HG02588 (cell line): ENCODE measurements around the gene ZNF350.
"Not testable (repeated sequence)": the region's sequence is repeated elsewhere in the genome, so short reads cannot be mapped to it uniquely, and the experiment has no call there.

Experiments
- ATAC-seq: cut with Tn5 transposase; IDR thresholded peaks from one replicate; pipeline ENCODE4 v1.9.1; 2021; ENCODE audit warnings: mild to moderate bottlenecking, moderate library complexity; ENCODE audit not compliant: unreplicated experiment

The ZNF350 gene

GRCh38 chr19:51975787-51976186 is 10.9 kb downstream of the ZNF350 start:
- not testable (repeated sequence) for ATAC-seq

- ATAC-seq, result no peak
Measured at GRCh38 chr19:51971624-51972023, 15.0 kb downstream of the ZNF350 start.

- no peak for ATAC-seq
Measured at GRCh38 chr19:51970718-51971117, 15.9 kb downstream of the ZNF350 start.

GRCh38 chr19:51965583-51965982 is 21.1 kb downstream of the ZNF350 start:
- ATAC-seq, result no peak

- ATAC-seq, result not testable (repeated sequence)
Measured at GRCh38 chr19:51960621-51961233, 25.9 kb downstream of the ZNF350 start.

- ATAC-seq, result no peak
Measured at GRCh38 chr19:51959791-51960190, 26.8 kb downstream of the ZNF350 start.

- ATAC-seq, result not testable (repeated sequence)
Measured at GRCh38 chr19:51957846-51958245, 28.8 kb downstream of the ZNF350 start.

GRCh38 chr19:51948975-51949374 is 37.7 kb downstream of the ZNF350 start:
- ATAC-seq, result no peak

- no peak for ATAC-seq
Measured at GRCh38 chr19:51946602-51947001, 40.0 kb downstream of the ZNF350 start.

GRCh38 chr19:51944798-51945552 is 41.7 kb downstream of the ZNF350 start:
- no peak for ATAC-seq

- no peak for ATAC-seq
Measured at GRCh38 chr19:51938936-51939335, 47.7 kb downstream of the ZNF350 start.

GRCh38 chr19:51931921-51932320 is 54.7 kb downstream of the ZNF350 start:
- ATAC-seq, result no peak

GRCh38 chr19:51927859-51928258 is 58.8 kb downstream of the ZNF350 start:
- ATAC-seq, result no peak

GRCh38 chr19:51926784-51927741 is 59.6 kb downstream of the ZNF350 start, which contains the start of gene ZNF613:
Gene ZNF613 (plus strand): TSS chr19:51927472. CDS start chr19:51936221, 8,749 bp downstream.
- ATAC-seq, result peak; percentile 90

- no peak for ATAC-seq
Measured at GRCh38 chr19:51926426-51926783, 60.2 kb downstream of the ZNF350 start.

- no peak for ATAC-seq
Measured at GRCh38 chr19:51921949-51922348, 64.7 kb downstream of the ZNF350 start.

- no peak for ATAC-seq
Measured at GRCh38 chr19:51919606-51920005, 67.0 kb downstream of the ZNF350 start.

- no peak for ATAC-seq
Measured at GRCh38 chr19:51916167-51916566, 70.5 kb downstream of the ZNF350 start.

GRCh38 chr19:51915324-51915867 is 71.2 kb downstream of the ZNF350 start:
- ATAC-seq, result no peak
